OCI-LY7 (cell line): ENCODE measurements around the gene GNS. TPM values are rescaled to one million over a fixed set of nuclear protein-coding genes. Genes with fewer than 3 reads are reported as not detected.

Experiments used
- BruUV-seq: library from RNA; stranded (reverse); fragments of 400-500 nt; replicated peaks from 2 replicates; lab custom pipeline; 2021; lab: Mats Ljungman, UMichigan
- CTCF ChIA-PET: fragments of 300-600 bp; sonication (Branson Sonifier 250); formaldehyde crosslinking; loops from one replicate; lab custom pipeline; 2022; ENCODE audit warnings: antibody characterized with exemption; ENCODE audit not compliant: unreplicated experiment; lab: Charles Lee
- POLR2A ChIA-PET: fragments of 300-600 bp; sonication (Branson Sonifier 250); formaldehyde crosslinking; loops from one replicate; lab custom pipeline; 2022; ENCODE audit warnings: antibody characterized with exemption; lab: Charles Lee
- DNase-seq: peaks from one replicate; pipeline ENCODE4 v3.0.0-alpha.2; 2015; ENCODE audit warnings: low spot score
- H2AFZ ChIP-seq: fragments of 200-600 bp; sonication (generic), shearing (Covaris generic); 2 replicates; pipeline ENCODE4 v1.6.1; 2014; ENCODE audit warnings: mild to moderate bottlenecking, antibody characterized with exemption, low read length, moderate library complexity
- H3K27ac ChIP-seq: fragments of 200-600 bp; sonication (generic); 2 replicates; pipeline ENCODE4 v1.5.1; 2014; ENCODE audit warnings: mixed run types, low read depth, mild to moderate bottlenecking, moderate library complexity, low read length, inconsistent platforms; ENCODE audit not compliant: poor library complexity, severe bottlenecking
- H3K36me3 ChIP-seq: fragments of 200-600 bp; sonication (generic); 2 replicates; pipeline ENCODE4 v1.6.1; 2014; ENCODE audit warnings: mild to moderate bottlenecking, antibody characterized with exemption, low read length, moderate library complexity, mixed read lengths; ENCODE audit not compliant: insufficient read depth
- H3K4me1 ChIP-seq: fragments of 200-600 bp; sonication (generic); 2 replicates; pipeline ENCODE4 v1.5.1; 2014; ENCODE audit warnings: mild to moderate bottlenecking, low read length; ENCODE audit not compliant: insufficient read depth, poor library complexity, severe bottlenecking
- H3K4me2 ChIP-seq: fragments of 200-600 bp; sonication (generic); 2 replicates; pipeline ENCODE4 v1.6.1; 2014; ENCODE audit warnings: mild to moderate bottlenecking, low read length
- H3K4me3 ChIP-seq: fragments of 200-600 bp; sonication (generic); 2 replicates; pipeline ENCODE4 v1.5.1; 2014; ENCODE audit warnings: mild to moderate bottlenecking, low read depth, low read length; ENCODE audit not compliant: poor library complexity, severe bottlenecking
- H3K79me2 ChIP-seq: fragments of 200-600 bp; sonication (generic); 2 replicates; pipeline ENCODE4 v1.6.1; 2016; ENCODE audit warnings: low read depth, mild to moderate bottlenecking, low read length, moderate library complexity, mixed read lengths; ENCODE audit not compliant: insufficient read depth
- H3K9me2 ChIP-seq: fragments of 200-600 bp; sonication (generic); 2 replicates; pipeline ENCODE4 v1.6.1; 2016; ENCODE audit warnings: mild to moderate bottlenecking, low read length, mixed read lengths; ENCODE audit not compliant: insufficient read depth
- H3K9me3 ChIP-seq: fragments of 200-600 bp; sonication (generic); 2 replicates; pipeline ENCODE4 v1.6.1; 2014; ENCODE audit warnings: mild to moderate bottlenecking, mixed run types, low read length, mixed read lengths
- H4K20me1 ChIP-seq: fragments of 200-600 bp; sonication (generic); 2 replicates; pipeline ENCODE4 v1.6.1; 2014; ENCODE audit warnings: mild to moderate bottlenecking, antibody characterized with exemption, low read length, moderate library complexity, mixed read lengths; ENCODE audit not compliant: insufficient read depth
- CTCF ChIP-seq: fragments of 200-600 bp; sonication (generic); conservative IDR thresholded peaks from 2 replicates; pipeline ENCODE4 v1.5.1; 2014; ENCODE audit warnings: mild to moderate bottlenecking, antibody characterized with exemption, low read length, moderate library complexity, mixed read lengths
- EZH2phosphoT487 ChIP-seq: fragments of 200-600 bp; sonication (generic); IDR thresholded peaks from 2 replicates; pipeline ENCODE4 v1.6.1; 2018; ENCODE audit warnings: low read depth, borderline replicate concordance, mild to moderate bottlenecking, mixed run types, antibody characterized with exemption, low read length, moderate library complexity, mixed read lengths
- intact Hi-C: fragments of 100-400 bp; cut with micrococcal nuclease; formaldehyde crosslinking; loops from one replicate; pipeline ENCODE4 v1.10.0; 2022; ENCODE audit not compliant: unreplicated experiment
- total RNA-seq, 2 experiments: library from RNA; depleted of rRNA in 1 of 2; stranded (reverse); fragments of >200 nt in 1 of 2; shearing (Covaris generic) in 1 of 2; gene quantifications; 2 replicates each; pipeline ENCODE4 v1.2.3, GENCODE V29; 2014 to 2022

GNS gene
- total RNA-seq, 2 experiments from 2014 or later, result 8.0 to 16.0 TPM

GRCh38 chr12:64682572-64683277, 76.5 kb downstream of the GNS start:
- Histone ChIP-seq H4K20me1 (peaks cover 13% of the 10 kb centered on the region; the same call in 1 of the 2 replicates), H2AFZ (no peak overlapping the region), H3K4me2 (no peak overlapping the region), H3K4me3 (no peak overlapping the region), H3K79me2 (peaks cover 47% of the 10 kb centered on the region; the same call in 1 of the 2 replicates), H3K27ac (no peak overlapping the region), H3K36me3 (peaks cover 36% of the 10 kb centered on the region), H3K4me1 (peaks cover 16% of the 10 kb centered on the region), H3K9me2 (no peaks in the 10 kb centered on the region), H3K9me3 (no peaks in the 10 kb centered on the region)
- no TSS peak for BruUV-seq
- ChIA-PET CTCF (no interaction called here), POLR2A (interaction anchor here (0.8 kb wide), 1 partner anchor 52 kb away, joined by 3 read pairs; no protein-coding TSS in a partner anchor)
- TF ChIP-seq EZH2phosphoT487 (no peak), CTCF (no peak)
- no peak for DNase-seq
- intact Hi-C loops, result no loop called here

- H3K4me2 ChIP-seq, result no peak overlapping the region
- peaks cover 23% of the 10 kb centered on the region; the same call in 1 of the 2 replicates for H4K20me1 ChIP-seq
- no peak for DNase-seq
- H3K4me1 ChIP-seq, result peaks cover 28% of the 10 kb centered on the region
- no peak overlapping the region for H3K27ac ChIP-seq
- no peaks in the 10 kb centered on the region for H3K9me2 ChIP-seq
- H3K36me3 ChIP-seq, result peaks cover 23% of the 10 kb centered on the region
- H2AFZ ChIP-seq, result no peak overlapping the region
- ChIA-PET POLR2A (interaction anchor here (1.0 to 2.4 kb wide), 3 partner anchors 8 to 54 kb away, joined by 3 to 8 read pairs (median 3); no protein-coding TSS in a partner anchor), CTCF (no interaction called here)
- intact Hi-C loops, result no loop called here
- no peak overlapping the region for H3K4me3 ChIP-seq
- H3K79me2 ChIP-seq, result peaks cover 59% of the 10 kb centered on the region; the same call in 1 of the 2 replicates
- TF ChIP-seq EZH2phosphoT487 (no peak), CTCF (no peak)
- no TSS peak for BruUV-seq
- H3K9me3 ChIP-seq, result no peaks in the 10 kb centered on the region
Measured at GRCh38 chr12:64681200-64682052, 77.8 kb downstream of the GNS start.
